ENCODE measurements around the gene SINHCAF. TPM values are rescaled to one million over a fixed set of nuclear protein-coding genes. Genes with fewer than 3 reads are reported as not detected.

SINHCAF gene
- total and polyA plus RNA-seq, 2 experiments from 2014 or later, result 66.2 to 122 TPM

DNA sequence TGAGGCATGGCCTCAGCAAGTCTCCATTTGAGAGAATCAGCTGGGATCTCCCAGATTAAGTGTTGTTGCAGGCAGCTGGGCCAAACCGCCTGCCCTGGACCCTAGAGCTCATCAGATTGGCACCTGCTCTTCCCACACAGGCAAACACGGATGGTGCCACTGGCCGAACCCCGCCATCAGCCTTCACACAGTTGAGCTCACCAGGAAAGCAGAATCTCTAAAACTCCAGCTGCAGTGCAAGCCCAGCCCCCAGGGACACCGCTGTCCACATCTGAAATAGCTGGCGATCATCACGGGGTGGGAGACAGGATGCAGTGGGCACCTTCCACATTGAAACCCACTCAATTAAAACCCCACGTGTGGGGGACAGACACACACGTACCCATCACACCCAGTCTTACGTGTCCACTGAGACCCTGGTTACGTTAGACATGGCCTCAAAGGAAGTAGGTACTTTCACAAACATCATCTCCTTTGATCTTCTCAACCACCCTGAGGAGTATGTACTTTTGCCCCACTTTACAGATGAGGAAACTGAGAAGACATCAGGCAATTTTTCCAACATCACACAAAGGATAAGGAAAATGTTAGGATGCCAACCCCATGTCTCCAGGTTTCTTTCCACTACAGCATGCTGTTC, 88.8 kb downstream of the SINHCAF start:
- TF ChIP-seq EZH2phosphoT487 (IDR thresholded peaks at IDR 0.05; ENCODE audit: low read depth, severe bottlenecking, unreplicated experiment), result no peak
- TF ChIP-seq EZH2 (IDR thresholded peaks at IDR 0.05; ENCODE audit: borderline replicate concordance), result no peak
- TF ChIP-seq, protein P1, sequence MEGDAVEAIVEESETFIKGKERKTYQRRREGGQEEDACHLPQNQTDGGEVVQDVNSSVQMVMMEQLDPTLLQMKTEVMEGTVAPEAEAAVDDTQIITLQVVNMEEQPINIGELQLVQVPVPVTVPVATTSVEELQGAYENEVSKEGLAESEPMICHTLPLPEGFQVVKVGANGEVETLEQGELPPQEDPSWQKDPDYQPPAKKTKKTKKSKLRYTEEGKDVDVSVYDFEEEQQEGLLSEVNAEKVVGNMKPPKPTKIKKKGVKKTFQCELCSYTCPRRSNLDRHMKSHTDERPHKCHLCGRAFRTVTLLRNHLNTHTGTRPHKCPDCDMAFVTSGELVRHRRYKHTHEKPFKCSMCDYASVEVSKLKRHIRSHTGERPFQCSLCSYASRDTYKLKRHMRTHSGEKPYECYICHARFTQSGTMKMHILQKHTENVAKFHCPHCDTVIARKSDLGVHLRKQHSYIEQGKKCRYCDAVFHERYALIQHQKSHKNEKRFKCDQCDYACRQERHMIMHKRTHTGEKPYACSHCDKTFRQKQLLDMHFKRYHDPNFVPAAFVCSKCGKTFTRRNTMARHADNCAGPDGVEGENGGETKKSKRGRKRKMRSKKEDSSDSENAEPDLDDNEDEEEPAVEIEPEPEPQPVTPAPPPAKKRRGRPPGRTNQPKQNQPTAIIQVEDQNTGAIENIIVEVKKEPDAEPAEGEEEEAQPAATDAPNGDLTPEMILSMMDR (IDR thresholded peaks at IDR 0.05; ENCODE audit: poor library complexity), result no peak
- Histone ChIP-seq H3K27me3 (no peaks in the 10 kb centered on the region), H3K27ac (no peak overlapping the region), H3K36me3 (replicated peaks; ENCODE audit: insufficient read depth, low read depth) (no peaks in the 10 kb centered on the region), H3K4me2 (no peak overlapping the region), H3K4me3 (no peak overlapping the region), H3K9me3 (ENCODE audit: low read depth) (no peaks in the 10 kb centered on the region), H3K4me1 (ENCODE audit: insufficient read depth) (no peaks in the 10 kb centered on the region), H4K20me1 (ENCODE audit: insufficient read depth, poor library complexity, severe bottlenecking) (no peaks in the 10 kb centered on the region), H3K9me2 (replicated peaks; ENCODE audit: insufficient read depth) (no peaks in the 10 kb centered on the region), H2AFZ (no peak overlapping the region), H3K79me2 (no peaks in the 10 kb centered on the region)
- 86% methylated on average over 11 of the region's 11 CpGs for whole genome bisulfite sequencing (ENCODE audit: low lambda C conversion rate, missing lambda C conversion rate)
- DNase-seq (ENCODE audit: low spot score), result no peak

GRCh38 chr12:31235868-31236395, 90.0 kb downstream of the SINHCAF start:
- TF ChIP-seq EZH2 (IDR thresholded peaks at IDR 0.05; ENCODE audit: borderline replicate concordance), result no peak
- TF ChIP-seq, protein P1 (IDR thresholded peaks at IDR 0.05; ENCODE audit: poor library complexity), result no peak
- TF ChIP-seq EZH2phosphoT487 (IDR thresholded peaks at IDR 0.05; ENCODE audit: low read depth, severe bottlenecking, unreplicated experiment), result no peak
- 86% methylated on average over 9 of the region's 9 CpGs for WGBS (ENCODE audit: low lambda C conversion rate, missing lambda C conversion rate)
- DNase-seq (ENCODE audit: low spot score), result no peak
- Histone ChIP-seq H3K27me3 (no peaks in the 10 kb centered on the region), H4K20me1 (ENCODE audit: insufficient read depth, poor library complexity, severe bottlenecking) (no peaks in the 10 kb centered on the region), H3K27ac (peak overlapping the region; percentile 38), H3K9me3 (ENCODE audit: low read depth) (no peaks in the 10 kb centered on the region), H3K9me2 (replicated peaks; ENCODE audit: insufficient read depth) (no peaks in the 10 kb centered on the region), H3K4me1 (ENCODE audit: insufficient read depth) (no peaks in the 10 kb centered on the region), H3K79me2 (no peaks in the 10 kb centered on the region), H3K4me2 (no peak overlapping the region), H3K36me3 (replicated peaks; ENCODE audit: insufficient read depth, low read depth) (no peaks in the 10 kb centered on the region), H2AFZ (no peak overlapping the region), H3K4me3 (no peak overlapping the region)

DNA sequence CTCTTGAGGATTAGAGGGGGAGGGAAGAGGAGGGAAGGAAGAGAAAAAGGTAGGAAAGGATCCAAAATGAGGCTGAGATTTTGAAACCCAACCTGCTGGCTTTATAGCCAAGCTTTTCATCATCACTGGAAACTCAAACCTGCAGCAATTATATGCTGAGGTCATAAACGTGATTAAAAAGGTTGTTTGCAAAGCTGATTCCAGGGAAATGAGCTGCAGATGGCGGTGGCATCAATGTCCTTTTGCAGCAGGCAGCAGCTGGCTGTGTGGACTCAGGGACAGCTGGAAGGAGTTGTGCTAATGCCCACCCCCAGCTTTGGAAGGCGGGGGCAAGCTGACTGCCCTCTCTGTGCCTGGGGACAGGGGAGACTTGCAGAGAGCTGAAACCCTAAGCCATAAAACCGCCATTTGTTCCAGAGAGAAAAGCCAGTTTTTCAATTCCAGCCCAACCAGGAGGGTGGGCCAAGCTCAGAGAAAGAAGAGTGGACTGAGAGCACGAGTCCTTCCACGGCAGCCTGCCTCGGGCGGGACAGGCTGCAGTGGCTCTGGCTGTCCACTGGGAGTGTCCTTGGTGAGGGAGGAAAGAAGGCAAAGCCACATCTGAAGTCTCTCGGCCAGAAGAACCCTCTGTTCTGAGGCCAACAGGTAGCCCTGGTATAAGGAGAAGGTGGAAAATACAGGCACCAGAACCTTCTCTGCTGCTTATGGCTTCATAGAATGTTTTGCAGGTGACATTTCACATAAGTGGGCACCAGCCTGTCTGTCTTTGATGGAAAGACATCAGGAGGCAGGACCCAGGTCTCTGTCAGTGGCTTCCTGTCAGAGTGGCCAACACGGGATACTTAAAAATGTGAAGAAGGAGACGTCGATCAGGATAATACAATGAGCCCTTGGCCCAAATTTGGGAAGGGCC, 90.7 kb downstream of the SINHCAF start:
- WGBS (ENCODE audit: low lambda C conversion rate, missing lambda C conversion rate), result 31% methylated on average over 12 of the region's 12 CpGs
- no peaks in the 10 kb centered on the region for H3K9me3 ChIP-seq (ENCODE audit: low read depth)
- H3K9me2 ChIP-seq (replicated peaks; ENCODE audit: insufficient read depth), result no peaks in the 10 kb centered on the region
- H3K27ac ChIP-seq, result peak overlapping the region; percentile 38
- H3K4me2 ChIP-seq, result peak overlapping the region; percentile 57
- H2AFZ ChIP-seq, result no peak overlapping the region
- H3K4me1 ChIP-seq (ENCODE audit: insufficient read depth), result no peaks in the 10 kb centered on the region
- H4K20me1 ChIP-seq (ENCODE audit: insufficient read depth, poor library complexity, severe bottlenecking), result no peaks in the 10 kb centered on the region
- H3K79me2 ChIP-seq, result no peaks in the 10 kb centered on the region
- H3K27me3 ChIP-seq, result no peaks in the 10 kb centered on the region
- no peaks in the 10 kb centered on the region for H3K36me3 ChIP-seq (replicated peaks; ENCODE audit: insufficient read depth, low read depth)
- DNase-seq (ENCODE audit: low spot score), result peak; percentile 84
- H3K4me3 ChIP-seq, result no peak overlapping the region
- TF ChIP-seq EZH2phosphoT487 (IDR thresholded peaks at IDR 0.05; ENCODE audit: low read depth, severe bottlenecking, unreplicated experiment), result no peak
- TF ChIP-seq, protein P1 (IDR thresholded peaks at IDR 0.05; ENCODE audit: poor library complexity), result peak; percentile 48
- no peak for TF ChIP-seq EZH2 (IDR thresholded peaks at IDR 0.05; ENCODE audit: borderline replicate concordance)
